CD1c-positive myeloid dendritic cell (primary cell): ENCODE data around the gene SORBS1.

Experiments used
- DNase-seq: peaks from one replicate; pipeline ENCODE4 v3.0.0-alpha.2; 2016; ENCODE audit errors: extremely low spot score

Gene SORBS1

DNA sequence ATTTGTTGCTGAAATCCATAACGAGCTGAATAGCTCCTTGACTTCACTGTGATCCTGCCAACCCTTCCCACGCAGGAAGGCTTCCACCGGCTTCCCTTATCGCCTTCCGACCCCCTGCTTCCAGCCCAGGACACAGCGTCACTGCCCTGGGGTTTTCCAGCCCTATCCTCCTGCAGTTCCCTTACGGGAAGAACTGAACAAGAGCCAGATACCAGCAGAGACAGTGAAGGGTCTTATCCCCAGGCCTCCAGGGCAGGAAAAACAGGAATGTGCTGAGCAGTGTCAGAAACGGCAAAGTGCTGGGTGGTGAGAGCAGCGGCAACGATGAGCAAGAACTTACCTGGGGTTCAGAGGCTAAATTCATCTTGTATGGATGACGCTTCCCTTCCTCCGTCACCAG lies 292.7 kb downstream of the SORBS1 start:
- no peak for DNase-seq

- DNase-seq: no peak
These were observed 293.9 kb downstream of the SORBS1 start for GRCh38 chr10:95267251-95267650.

- DNase-seq: peak; percentile 85
These were observed 294.5 kb downstream of the SORBS1 start for GRCh38 chr10:95266674-95267095.

DNA sequence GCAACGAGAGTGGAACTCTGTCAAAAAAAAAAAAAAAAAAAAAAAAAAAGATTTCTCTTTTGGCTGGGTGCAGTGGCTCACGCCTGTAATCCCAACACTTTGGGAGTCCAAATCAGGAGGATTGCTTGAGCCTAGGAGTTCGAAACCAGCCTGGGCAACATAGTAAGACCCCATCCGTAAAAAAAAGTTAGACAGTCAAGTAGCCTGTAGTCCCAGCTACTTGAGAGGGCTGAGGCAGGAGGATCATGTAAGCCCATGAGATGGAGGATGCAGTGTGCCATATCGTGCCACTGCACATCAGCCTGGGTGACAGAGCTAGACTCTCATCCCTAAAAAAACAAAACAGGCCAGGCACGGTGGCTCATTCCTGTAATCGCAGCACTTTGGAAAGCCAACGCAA lies 295.6 kb downstream of the SORBS1 start:
- no peak for DNase-seq

- DNase-seq: no peak
These were observed 296.7 kb downstream of the SORBS1 start for GRCh38 chr10:95264227-95265051.

GRCh38 chr10:95263864-95264226 lies 297.3 kb downstream of the SORBS1 start:
- no peak for DNase-seq

- no peak for DNase-seq
These were observed 298.2 kb downstream of the SORBS1 start for GRCh38 chr10:95262763-95263518.

DNA sequence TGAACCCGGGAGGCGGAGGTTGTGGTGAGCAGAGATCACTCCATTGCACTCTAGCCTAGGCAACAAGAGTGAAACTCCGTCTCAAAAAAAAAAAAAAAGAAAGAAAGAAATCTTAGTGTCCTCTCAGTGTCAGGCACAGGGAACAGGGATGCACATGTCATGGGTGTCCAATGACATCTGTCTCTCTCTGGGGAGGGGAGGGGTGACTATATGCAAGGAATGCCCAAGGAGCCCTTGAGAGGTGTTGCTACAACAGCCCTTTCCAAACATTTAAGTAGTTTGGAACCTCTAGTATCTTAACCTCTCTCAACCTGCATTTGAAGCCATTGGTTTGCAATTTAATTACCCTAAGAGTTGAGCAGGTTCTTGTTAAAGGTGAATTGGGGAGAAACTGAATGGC lies 299.2 kb downstream of the SORBS1 start:
- DNase-seq: no peak
